ENCODE measurements around the gene SMIM14.
"Not testable (repeated sequence)": the region's sequence is repeated elsewhere in the genome, so short reads cannot be mapped to it uniquely, and the experiment has no call there.

The SMIM14 gene

DNA sequence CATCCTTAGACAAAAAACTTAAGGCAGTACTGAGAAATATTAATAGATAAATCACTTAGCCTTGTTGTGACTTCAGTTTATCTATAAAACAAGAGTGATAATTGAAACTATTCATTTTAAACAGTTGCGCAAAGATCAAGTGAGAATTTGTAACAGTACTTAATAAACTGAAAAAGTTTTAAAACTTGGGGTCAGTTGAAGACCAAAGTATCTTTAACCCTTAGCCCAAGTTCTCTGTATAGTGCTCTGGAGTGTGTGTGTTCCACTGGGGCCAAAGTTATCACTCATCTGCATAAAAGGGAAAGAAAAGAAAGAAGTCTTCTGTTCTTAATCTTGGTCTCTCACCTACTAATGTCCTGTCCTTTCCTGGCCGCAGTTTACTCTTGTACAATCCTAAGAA is 11.3 kb downstream of the SMIM14 start:
- TF ChIP-seq, protein P1, sequence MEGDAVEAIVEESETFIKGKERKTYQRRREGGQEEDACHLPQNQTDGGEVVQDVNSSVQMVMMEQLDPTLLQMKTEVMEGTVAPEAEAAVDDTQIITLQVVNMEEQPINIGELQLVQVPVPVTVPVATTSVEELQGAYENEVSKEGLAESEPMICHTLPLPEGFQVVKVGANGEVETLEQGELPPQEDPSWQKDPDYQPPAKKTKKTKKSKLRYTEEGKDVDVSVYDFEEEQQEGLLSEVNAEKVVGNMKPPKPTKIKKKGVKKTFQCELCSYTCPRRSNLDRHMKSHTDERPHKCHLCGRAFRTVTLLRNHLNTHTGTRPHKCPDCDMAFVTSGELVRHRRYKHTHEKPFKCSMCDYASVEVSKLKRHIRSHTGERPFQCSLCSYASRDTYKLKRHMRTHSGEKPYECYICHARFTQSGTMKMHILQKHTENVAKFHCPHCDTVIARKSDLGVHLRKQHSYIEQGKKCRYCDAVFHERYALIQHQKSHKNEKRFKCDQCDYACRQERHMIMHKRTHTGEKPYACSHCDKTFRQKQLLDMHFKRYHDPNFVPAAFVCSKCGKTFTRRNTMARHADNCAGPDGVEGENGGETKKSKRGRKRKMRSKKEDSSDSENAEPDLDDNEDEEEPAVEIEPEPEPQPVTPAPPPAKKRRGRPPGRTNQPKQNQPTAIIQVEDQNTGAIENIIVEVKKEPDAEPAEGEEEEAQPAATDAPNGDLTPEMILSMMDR (IDR thresholded peaks at IDR 0.05; ENCODE audit: low read length, missing control alignments) = no peak
- H3K4me3 ChIP-seq (replicated peaks; ENCODE audit: low read depth, low read length) = no peak overlapping the region
- no peak for DNase-seq (ENCODE audit: low read depth)

DNA sequence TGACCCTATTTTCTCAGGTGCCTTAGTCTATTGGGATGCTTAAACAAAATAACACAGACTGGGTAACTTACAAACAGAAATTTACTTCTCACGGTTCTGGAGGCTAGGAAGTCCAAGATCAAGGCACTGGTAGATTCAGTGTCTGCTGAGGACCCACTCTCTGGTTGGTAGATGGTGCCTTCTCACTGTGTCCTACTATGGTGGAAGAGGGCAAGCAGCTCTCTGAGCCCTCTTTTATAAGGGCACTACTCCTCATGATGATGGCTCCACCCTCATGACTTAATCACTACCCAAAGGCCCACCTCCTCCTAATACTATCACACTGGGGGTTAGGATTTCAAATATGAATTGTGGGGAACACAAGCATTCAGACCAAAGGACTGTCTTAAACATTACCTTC is 11.8 kb downstream of the SMIM14 start:
- DNase-seq (ENCODE audit: low read depth) = no peak
- TF ChIP-seq, protein P1 (IDR thresholded peaks at IDR 0.05; ENCODE audit: low read length, missing control alignments) = no peak
- H3K4me3 ChIP-seq (replicated peaks; ENCODE audit: low read depth, low read length) = no peak overlapping the region

DNA sequence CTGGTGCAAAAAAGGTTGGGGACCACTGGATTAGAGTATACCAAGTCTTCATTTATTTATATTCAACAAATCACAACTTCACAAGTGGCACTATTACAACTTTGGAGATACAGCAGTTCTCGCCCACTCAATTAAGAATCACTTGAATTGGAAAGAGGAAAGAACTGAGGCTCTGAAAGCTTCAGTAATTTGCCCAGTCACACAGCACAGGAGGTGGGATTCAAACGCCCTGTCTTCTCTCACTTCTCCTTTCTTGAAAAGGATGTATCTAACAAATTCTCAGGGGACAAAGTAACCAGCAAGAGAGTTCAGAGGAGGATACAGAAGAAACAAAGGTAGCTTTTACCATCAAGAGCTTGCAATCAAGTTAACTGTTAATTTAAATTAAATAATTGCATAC is 12.4 kb downstream of the SMIM14 start:
- TF ChIP-seq, protein P1 (IDR thresholded peaks at IDR 0.05; ENCODE audit: low read length, missing control alignments) = no peak
- no peak overlapping the region for H3K4me3 ChIP-seq (replicated peaks; ENCODE audit: low read depth, low read length)
- DNase-seq (ENCODE audit: low read depth) = no peak

DNA sequence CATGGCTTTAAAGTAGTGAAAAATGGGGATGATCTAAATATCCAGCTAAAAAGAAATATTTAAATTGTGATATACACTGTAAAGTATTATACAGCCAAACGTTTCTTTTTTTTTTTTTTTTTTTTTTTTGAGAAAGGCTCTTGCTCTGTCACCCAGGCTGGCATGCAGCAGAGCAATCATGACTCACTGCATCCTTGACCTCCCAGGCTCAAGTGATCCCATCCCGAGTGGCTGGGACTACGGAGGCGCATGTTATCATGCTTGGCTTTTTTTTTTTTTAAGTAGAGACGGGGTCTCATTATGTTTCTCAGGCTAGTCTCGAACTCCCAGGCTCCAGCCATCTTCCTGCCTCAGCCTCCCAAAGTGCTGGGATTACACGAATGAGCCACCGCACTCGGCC is 17.1 kb downstream of the SMIM14 start:
- no peak overlapping the region for H3K4me3 ChIP-seq (replicated peaks; ENCODE audit: low read depth, low read length)
- TF ChIP-seq, protein P1 (IDR thresholded peaks at IDR 0.05; ENCODE audit: low read length, missing control alignments) = no peak
- DNase-seq (ENCODE audit: low read depth) = peak; percentile 68

DNA sequence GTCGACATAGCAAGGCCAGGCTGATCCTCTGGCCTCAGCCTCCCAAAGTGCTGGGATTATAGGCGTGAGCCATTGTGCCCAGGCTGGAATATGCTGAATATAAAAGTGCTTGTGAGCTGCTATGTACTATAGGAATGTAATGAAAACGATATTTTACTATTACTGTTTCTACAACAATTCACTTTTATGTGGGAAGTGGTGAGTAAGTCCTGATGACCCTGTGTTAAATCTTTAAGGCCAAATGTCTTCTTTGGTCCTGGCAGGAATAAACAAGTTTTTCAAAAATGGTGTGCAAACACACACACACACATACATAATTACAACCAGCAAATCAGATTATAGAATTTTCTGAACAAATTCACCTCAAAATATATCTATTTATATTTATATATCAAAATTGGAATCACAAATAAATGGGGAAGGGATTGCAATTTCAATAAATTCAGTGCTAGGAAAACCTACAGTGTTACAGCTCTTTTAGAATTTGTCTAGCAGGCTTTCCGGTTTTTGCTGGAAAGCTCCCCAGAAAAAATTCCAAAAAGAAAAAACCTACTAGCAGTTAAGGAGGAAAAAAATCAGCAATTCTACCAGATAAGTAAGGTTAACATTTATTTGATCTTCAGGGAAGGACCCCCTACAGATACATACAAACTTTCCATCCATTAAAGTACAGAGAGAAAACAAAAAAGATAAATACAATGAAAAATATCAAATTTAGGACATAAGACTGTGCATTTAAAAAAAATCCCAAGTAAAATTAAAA is 17.9 kb downstream of the SMIM14 start:
- TF ChIP-seq, protein P1 (IDR thresholded peaks at IDR 0.05; ENCODE audit: low read length, missing control alignments) = no peak
- DNase-seq (ENCODE audit: low read depth) = no peak
- H3K4me3 ChIP-seq (replicated peaks; ENCODE audit: low read depth, low read length) = no peak overlapping the region

DNA sequence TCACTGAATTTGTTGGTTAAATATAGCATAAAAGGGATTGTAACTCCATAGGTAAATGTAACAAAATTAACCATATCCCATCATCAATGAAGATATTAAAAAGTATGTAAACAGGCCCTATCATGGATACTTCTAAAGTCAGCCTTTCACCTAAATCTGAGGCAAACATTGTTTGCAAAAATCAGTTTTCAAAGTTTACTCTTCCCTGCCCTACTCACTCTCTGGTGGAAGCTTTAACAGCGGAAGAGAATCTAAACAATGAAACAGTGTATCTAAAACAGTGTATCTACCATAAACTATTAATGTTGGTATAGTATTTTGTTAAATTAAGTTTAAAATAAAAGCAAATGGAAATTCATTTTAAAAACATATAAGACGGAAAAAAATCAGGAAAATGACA is 21.1 kb downstream of the SMIM14 start:
- TF ChIP-seq, protein P1 (IDR thresholded peaks at IDR 0.05; ENCODE audit: low read length, missing control alignments) = no peak
- no peak for DNase-seq (ENCODE audit: low read depth)
- no peak overlapping the region for H3K4me3 ChIP-seq (replicated peaks; ENCODE audit: low read depth, low read length)

DNA sequence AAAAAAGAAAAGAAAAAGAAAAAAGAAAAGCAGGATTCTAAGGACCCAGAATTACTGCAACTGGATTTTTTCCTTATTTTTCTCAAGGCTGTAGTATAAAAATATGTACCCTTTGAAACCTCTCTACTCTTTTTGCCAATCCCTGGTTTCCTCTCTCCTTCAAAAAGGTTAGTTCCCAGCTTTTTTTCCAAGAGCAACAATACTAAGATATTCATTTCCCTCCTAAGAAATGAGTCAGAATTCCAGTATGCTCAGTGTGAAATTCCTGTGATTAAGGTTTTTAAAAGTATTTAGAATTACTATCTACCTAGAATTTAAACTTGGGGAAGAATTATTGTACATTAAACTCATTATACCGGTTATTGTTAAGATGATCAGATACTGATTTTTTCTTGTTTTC is 22.0 kb downstream of the SMIM14 start:
- DNase-seq (ENCODE audit: low read depth) = peak; percentile 50
- H3K4me3 ChIP-seq (replicated peaks; ENCODE audit: low read depth, low read length) = no peak overlapping the region
- TF ChIP-seq, protein P1 (IDR thresholded peaks at IDR 0.05; ENCODE audit: low read length, missing control alignments) = no peak

DNA sequence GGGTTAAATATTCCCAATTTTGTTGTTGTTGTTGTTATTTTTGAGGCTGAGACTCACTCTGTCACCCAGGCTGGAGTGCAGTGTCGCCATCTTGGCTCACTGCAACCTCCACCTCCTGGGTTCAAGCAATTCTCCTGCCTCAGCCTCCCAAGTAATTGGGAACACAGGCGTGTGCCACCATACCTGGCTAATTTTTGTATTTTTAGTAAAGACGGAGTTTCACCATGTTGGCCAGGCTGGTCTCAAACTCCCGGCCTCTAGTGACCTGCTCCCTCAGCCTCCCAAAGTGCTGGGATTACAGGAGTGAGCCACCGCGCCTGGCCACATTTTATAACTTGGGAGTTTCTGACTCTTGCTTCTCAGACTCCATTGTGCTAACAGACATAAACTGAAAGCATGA is 22.6 kb downstream of the SMIM14 start:
- DNase-seq (ENCODE audit: low read depth); H3K4me3 ChIP-seq (replicated peaks; ENCODE audit: low read depth, low read length): not testable (repeated sequence)
